Uterus (tissue), 4 donors: ENCODE data around the gene LRRN2. TPM values are rescaled to one million over a fixed set of nuclear protein-coding genes. Genes with fewer than 3 reads are reported as not detected.

Experiments used
- DNase-seq, 2 donors: peaks; one replicate each; pipeline ENCODE4 v3.0.0-alpha.2; 2019 to 2020
- H3K27ac ChIP-seq, 2 donors: fragments of 200-600 bp; sonication (generic); 1 replicate in 1 of 2; 2 replicates in 1 of 2; pipeline ENCODE4 v1.5.1; 2016 to 2018
- H3K27me3 ChIP-seq, 2 donors: fragments of 200-600 bp; sonication (generic); one replicate each; pipeline ENCODE4 v1.5.1; 2018 to 2019; ENCODE audit warnings: control low read depth in 1 of 2
- H3K36me3 ChIP-seq, 2 donors: fragments of 200-600 bp; sonication (generic); one replicate each; pipeline ENCODE4 v1.5.1; 2019; ENCODE audit warnings: control low read depth in 1 of 2
- H3K4me1 ChIP-seq, 2 donors: fragments of 200-600 bp; sonication (generic); one replicate each; pipeline ENCODE4 v1.5.1; 2018 to 2019; ENCODE audit warnings: control low read depth in 1 of 2
- H3K4me3 ChIP-seq, 2 donors: fragments of 200-600 bp; sonication (generic); 1 replicate in 1 of 2; 2 replicates in 1 of 2; pipeline ENCODE4 v1.5.1; 2018 to 2019; ENCODE audit warnings: mild to moderate bottlenecking in 1 of 2
- H3K9me3 ChIP-seq, 2 donors: fragments of 200-600 bp; sonication (generic); one replicate each; pipeline ENCODE4 v1.5.1; 2019; ENCODE audit warnings: control low read depth in 1 of 2
- CTCF ChIP-seq, 4 experiments: fragments of 200-600 bp in 2 of 4; fragments of 450-650 bp in 2 of 4; sonication (generic) in 2 of 4; IDR thresholded peaks; one replicate each; pipeline ENCODE4 v1.5.1; 2016 to 2019; ENCODE audit warnings: antibody characterized with exemption in 4 of 4, mild to moderate bottlenecking in 2 of 4, moderate library complexity in 1 of 4
- POLR2A ChIP-seq, 2 donors: fragments of 450-650 bp; IDR thresholded peaks; one replicate each; pipeline ENCODE4 v1.6.1; 2016; ENCODE audit warnings: antibody characterized with exemption in 2 of 2, mild to moderate bottlenecking in 1 of 2, moderate library complexity in 1 of 2
- intact Hi-C: fragments of 100-400 bp; cut with DNase I; formaldehyde crosslinking; loops from one replicate; pipeline ENCODE4 v1.15.1; 2023; ENCODE audit warnings: low total_unique reads
- total RNA-seq, 4 donors: library from RNA; depleted of rRNA in 3 of 4; stranded (reverse); fragments of >200 nt in 3 of 4; gene quantifications; one replicate each; pipeline versions ENCODE4 v1.1.0 to v1.2.4, GENCODE V29; 2014 to 2023
- donor health status: DM: yes; HTN: yes; CAD: no.

LRRN2 gene
- total RNA-seq, 4 donors from 2014 or later, result 1.3 to 5.5 (median 3.9) TPM

- Histone ChIP-seq H3K27me3 (no peaks in the 10 kb centered on the region), H3K36me3 (no peaks in the 10 kb centered on the region), H3K27ac (peak overlapping the region; percentile 41 to 47), H3K4me3 (peak overlapping the region in 1 of 2 donors; percentile 18), H3K4me1 (peaks cover 0 to 3% of the 10 kb centered on the region in 2 donors), H3K9me3 (no peaks in the 10 kb centered on the region)
- intact Hi-C loops, result no loop called here
- TF ChIP-seq POLR2A (IDR thresholded peaks at IDR 0.05), result no peak
- no peak for TF ChIP-seq CTCF (IDR thresholded peaks at IDR 0.05)
- peak in 1 of 2 donors; percentile 25 for DNase-seq
These were observed 106.5 kb downstream of the LRRN2 start for GRCh38 chr1:204578867-204579664.

- H3K4me3 ChIP-seq, result no peak overlapping the region
These were observed 107.6 kb downstream of the LRRN2 start for GRCh38 chr1:204577794-204578478.

GRCh38 chr1:204576422-204576821 lies 109.1 kb downstream of the LRRN2 start:
- H3K27ac ChIP-seq, result no peak overlapping the region
- intact Hi-C loops, result no loop called here
- TF ChIP-seq CTCF (IDR thresholded peaks at IDR 0.05) (no peak), POLR2A (IDR thresholded peaks at IDR 0.05) (no peak)
- no peak for DNase-seq
- no peak overlapping the region for H3K4me3 ChIP-seq
- no peaks in the 10 kb centered on the region for H3K27me3 ChIP-seq
- no peaks in the 10 kb centered on the region for H3K9me3 ChIP-seq
- peaks cover 0 to 3% of the 10 kb centered on the region in 2 donors for H3K4me1 ChIP-seq
- H3K36me3 ChIP-seq, result no peaks in the 10 kb centered on the region

More at GRCh38 chr1:204577794-204578478, 107.6 kb downstream of the LRRN2 start:
- no peak for TF ChIP-seq POLR2A (IDR thresholded peaks at IDR 0.05)
- no peak for TF ChIP-seq CTCF (IDR thresholded peaks at IDR 0.05)
- Histone ChIP-seq H3K9me3 (no peaks in the 10 kb centered on the region), H3K36me3 (no peaks in the 10 kb centered on the region), H3K27ac (no peak overlapping the region), H3K4me1 (peaks cover 0 to 3% of the 10 kb centered on the region in 2 donors), H3K27me3 (no peaks in the 10 kb centered on the region)
- DNase-seq, result no peak
- intact Hi-C loops, result no loop called here

- H3K4me1 ChIP-seq, result peaks cover 0 to 3% of the 10 kb centered on the region in 2 donors
- no peak overlapping the region for H3K4me3 ChIP-seq
- TF ChIP-seq POLR2A (IDR thresholded peaks at IDR 0.05), result no peak
- no peak for TF ChIP-seq CTCF (IDR thresholded peaks at IDR 0.05)
- H3K27me3 ChIP-seq, result no peaks in the 10 kb centered on the region
- no peak overlapping the region for H3K27ac ChIP-seq
- no peaks in the 10 kb centered on the region for H3K36me3 ChIP-seq
- intact Hi-C loops, result no loop called here
- DNase-seq, result no peak
- H3K9me3 ChIP-seq, result no peaks in the 10 kb centered on the region
These were observed 110.0 kb downstream of the LRRN2 start for GRCh38 chr1:204575221-204576190.
